DOHH2 (cell line): ENCODE data around the gene DHRS2.

Experiments used
- H3F3A ChIP-seq: fragments of 200-600 bp; sonication (generic), shearing (Covaris generic); 2 replicates; pipeline ENCODE4 v1.6.0; 2016; ENCODE audit warnings: antibody characterized with exemption, mild to moderate bottlenecking; ENCODE audit not compliant: control insufficient read depth, insufficient read depth
- H3K27ac ChIP-seq: fragments of 200-600 bp; sonication (generic); 2 replicates; pipeline ENCODE4 v1.5.1; 2014; ENCODE audit warnings: low read depth, mild to moderate bottlenecking, low read length, moderate library complexity
- H3K27me3 ChIP-seq: fragments of 200-600 bp; sonication (generic); 2 replicates; pipeline ENCODE4 v1.6.1; 2014; ENCODE audit warnings: mild to moderate bottlenecking, low read length, mixed read lengths; ENCODE audit not compliant: control insufficient read depth
- H3K36me3 ChIP-seq: fragments of 200-600 bp; sonication (generic); 2 replicates; pipeline ENCODE4 v1.6.1; 2014; ENCODE audit warnings: mild to moderate bottlenecking, low read length, moderate library complexity, mixed read lengths; ENCODE audit not compliant: control insufficient read depth
- H3K4me1 ChIP-seq: fragments of 200-600 bp; sonication (generic); 2 replicates; pipeline ENCODE4 v1.6.1; 2014; ENCODE audit warnings: mild to moderate bottlenecking, low read length, mixed read lengths; ENCODE audit not compliant: control insufficient read depth
- H3K4me2 ChIP-seq: fragments of 200-600 bp; sonication (generic); 2 replicates; pipeline ENCODE4 v1.6.0; 2014; ENCODE audit warnings: mild to moderate bottlenecking, low read length, moderate library complexity
- H3K4me3 ChIP-seq: fragments of 200-600 bp; sonication (generic); 2 replicates; pipeline ENCODE4 v1.5.1; 2014; ENCODE audit warnings: mild to moderate bottlenecking, low read length, mixed read lengths
- H3K79me2 ChIP-seq: fragments of 200-600 bp; sonication (generic); 2 replicates; pipeline ENCODE4 v1.6.1; 2014; ENCODE audit warnings: mild to moderate bottlenecking, low read length, mixed read lengths; ENCODE audit not compliant: control insufficient read depth
- H3K9me2 ChIP-seq: fragments of 200-600 bp; sonication (generic); replicated peaks from 2 replicates; pipeline ENCODE4 v1.6.1; 2014; ENCODE audit warnings: mild to moderate bottlenecking, low read length, mixed read lengths; ENCODE audit not compliant: control insufficient read depth
- H3K9me3 ChIP-seq: fragments of 200-600 bp; sonication (generic); 2 replicates; pipeline ENCODE4 v1.6.1; 2014; ENCODE audit warnings: antibody characterized with exemption, low read length, mixed read lengths; ENCODE audit not compliant: control insufficient read depth, insufficient read depth
- H4K20me1 ChIP-seq: fragments of 200-600 bp; sonication (generic); 2 replicates; pipeline ENCODE4 v1.6.0; 2014; ENCODE audit warnings: low read depth, mild to moderate bottlenecking, antibody characterized with exemption, low read length, moderate library complexity; ENCODE audit not compliant: control insufficient read depth, insufficient read depth
- CTCF ChIP-seq: fragments of 200-600 bp; sonication (generic); IDR thresholded peaks from one replicate; pipeline ENCODE4 v1.5.1; 2014; ENCODE audit warnings: antibody characterized with exemption, mild to moderate bottlenecking, low read depth, low read length; ENCODE audit not compliant: poor library complexity, severe bottlenecking
- EZH2phosphoT487 ChIP-seq: fragments of 200-600 bp; sonication (generic); IDR thresholded peaks from 2 replicates; pipeline ENCODE4 v1.6.1; 2017; ENCODE audit warnings: borderline replicate concordance, mild to moderate bottlenecking, antibody characterized with exemption, low read length, moderate library complexity, mixed read lengths

The DHRS2 gene

GRCh38 chr14:23623962-23624361 is 12.2 kb upstream of the DHRS2 start:
- Histone ChIP-seq H3K4me2 (no peak overlapping the region), H3K79me2 (no peaks in the 10 kb centered on the region), H3K36me3 (no peaks in the 10 kb centered on the region), H3K9me3 (peaks cover 21% of the 10 kb centered on the region), H3K9me2 (no peaks in the 10 kb centered on the region), H3K27me3 (no peaks in the 10 kb centered on the region), H3K27ac (no peak overlapping the region), H3K4me3 (no peak overlapping the region), H4K20me1 (no peaks in the 10 kb centered on the region), H3K4me1 (no peaks in the 10 kb centered on the region), H3F3A (no peaks in the 10 kb centered on the region)
- TF ChIP-seq EZH2phosphoT487 (no peak), CTCF (no peak)

- H3K9me3 ChIP-seq, result peaks cover 21% of the 10 kb centered on the region
- H3K4me1 ChIP-seq, result no peaks in the 10 kb centered on the region
- H3K9me2 ChIP-seq, result no peaks in the 10 kb centered on the region
- no peak overlapping the region for H3K27ac ChIP-seq
- no peak overlapping the region for H3K4me3 ChIP-seq
- TF ChIP-seq CTCF, result no peak
- TF ChIP-seq EZH2phosphoT487, result no peak
- H3K79me2 ChIP-seq, result no peaks in the 10 kb centered on the region
- H3K27me3 ChIP-seq, result no peaks in the 10 kb centered on the region
- H4K20me1 ChIP-seq, result no peaks in the 10 kb centered on the region
- H3K36me3 ChIP-seq, result no peaks in the 10 kb centered on the region
- H3K4me2 ChIP-seq, result no peak overlapping the region
- H3F3A ChIP-seq, result no peaks in the 10 kb centered on the region
Measured at GRCh38 chr14:23624830-23625404, 11.2 kb upstream of the DHRS2 start.

GRCh38 chr14:23626946-23627345 is 9.2 kb upstream of the DHRS2 start:
- Histone ChIP-seq H3K27ac (no peak overlapping the region), H4K20me1 (no peaks in the 10 kb centered on the region), H3F3A (no peaks in the 10 kb centered on the region), H3K79me2 (no peaks in the 10 kb centered on the region), H3K9me3 (peaks cover 21% of the 10 kb centered on the region), H3K4me1 (no peaks in the 10 kb centered on the region), H3K4me2 (no peak overlapping the region), H3K4me3 (no peak overlapping the region), H3K9me2 (no peaks in the 10 kb centered on the region), H3K36me3 (no peaks in the 10 kb centered on the region), H3K27me3 (peaks cover under 1% of the 10 kb centered on the region; the same call in 1 of the 2 replicates)
- TF ChIP-seq EZH2phosphoT487 (no peak), CTCF (no peak)

- Histone ChIP-seq H3K79me2 (no peaks in the 10 kb centered on the region), H3K27ac (no peak overlapping the region), H3F3A (no peaks in the 10 kb centered on the region), H3K4me3 (no peak overlapping the region), H3K4me2 (no peak overlapping the region), H3K27me3 (peaks cover 10% of the 10 kb centered on the region; the same call in 1 of the 2 replicates), H3K4me1 (peaks cover 3% of the 10 kb centered on the region; the same call in 1 of the 2 replicates), H3K9me2 (no peaks in the 10 kb centered on the region), H4K20me1 (no peaks in the 10 kb centered on the region), H3K36me3 (no peaks in the 10 kb centered on the region), H3K9me3 (peaks cover 21% of the 10 kb centered on the region)
- TF ChIP-seq CTCF, result no peak
- TF ChIP-seq EZH2phosphoT487, result no peak
Measured at GRCh38 chr14:23627961-23628360, 8.2 kb upstream of the DHRS2 start.
